NCI-H524 treated with DMSO at 0.1 percent for 48 hours (cell line): ENCODE results near the gene FHIT.
"Not testable (repeated sequence)": the region's sequence is repeated elsewhere in the genome, so short reads cannot be mapped to it uniquely, and the experiment has no call there.

ENCODE experiments used
- DNase-seq: peaks from one replicate; lab custom pipeline; 2025; lab: John Stamatoyannopoulos, UW

The FHIT gene

GRCh38 chr3:61057464-61057863, 193.8 kb downstream of the FHIT start:
- no peak for DNase-seq

GRCh38 chr3:61055447-61055846, 195.8 kb downstream of the FHIT start:
- DNase-seq, result no peak

GRCh38 chr3:61053781-61054496, 197.3 kb downstream of the FHIT start:
- DNase-seq, result no peak

- DNase-seq, result no peak
Measured at GRCh38 chr3:61052851-61053250, 198.4 kb downstream of the FHIT start.

GRCh38 chr3:61051666-61052065, 199.6 kb downstream of the FHIT start:
- DNase-seq, result no peak

- not testable (repeated sequence) for DNase-seq
Measured at GRCh38 chr3:61045169-61045568, 206.1 kb downstream of the FHIT start.

- no peak for DNase-seq
Measured at GRCh38 chr3:61043156-61043555, 208.1 kb downstream of the FHIT start.

GRCh38 chr3:61040618-61041017, 210.6 kb downstream of the FHIT start:
- no peak for DNase-seq

GRCh38 chr3:61035573-61035972, 215.7 kb downstream of the FHIT start:
- no peak for DNase-seq

- DNase-seq, result no peak
Measured at GRCh38 chr3:61032991-61033390, 218.3 kb downstream of the FHIT start.

- DNase-seq, result no peak
Measured at GRCh38 chr3:61031503-61031902, 219.7 kb downstream of the FHIT start.

- no peak for DNase-seq
Measured at GRCh38 chr3:61030469-61031035, 220.7 kb downstream of the FHIT start.

- DNase-seq, result no peak
Measured at GRCh38 chr3:61029194-61029593, 222.1 kb downstream of the FHIT start.

- no peak for DNase-seq
Measured at GRCh38 chr3:61018807-61019206, 232.4 kb downstream of the FHIT start.

GRCh38 chr3:61017028-61017427, 234.2 kb downstream of the FHIT start:
- DNase-seq, result not testable (repeated sequence)

- no peak for DNase-seq
Measured at GRCh38 chr3:61015859-61016258, 235.4 kb downstream of the FHIT start.

GRCh38 chr3:61015408-61015807, 235.8 kb downstream of the FHIT start:
- no peak for DNase-seq

- no peak for DNase-seq
Measured at GRCh38 chr3:61008998-61009380, 242.3 kb downstream of the FHIT start.

- no peak for DNase-seq
Measured at GRCh38 chr3:61008153-61008997, 242.9 kb downstream of the FHIT start.

GRCh38 chr3:61005591-61005990, 245.7 kb downstream of the FHIT start:
- no peak for DNase-seq

GRCh38 chr3:60998858-60999257, 252.4 kb downstream of the FHIT start:
- DNase-seq, result no peak

- no peak for DNase-seq
Measured at GRCh38 chr3:60992395-60992794, 258.9 kb downstream of the FHIT start.

GRCh38 chr3:60990442-60990730, 260.9 kb downstream of the FHIT start:
- no peak for DNase-seq
